M059J (cell line): ENCODE measurements around the gene ZNHIT3. TPM values are rescaled to one million over a fixed set of nuclear protein-coding genes. Genes with fewer than 3 reads are reported as not detected.
"Not testable (repeated sequence)": the region's sequence is repeated elsewhere in the genome, so short reads cannot be mapped to it uniquely, and the experiment has no call there.

Experiments used
- DNase-seq: peaks from one replicate; pipeline ENCODE4 v3.0.0-alpha.2; 2012; ENCODE audit warnings: low read depth
- total RNA-seq: library from RNA; depleted of rRNA; stranded (reverse); fragments of >200 nt; shearing (Covaris generic); gene quantifications from 2 replicates; pipeline ENCODE4 v1.2.3, GENCODE V29; 2014; rRNA removed

The ZNHIT3 gene
- total RNA-seq, result 57.2 and 59.0 TPM in 2 replicates

DNA sequence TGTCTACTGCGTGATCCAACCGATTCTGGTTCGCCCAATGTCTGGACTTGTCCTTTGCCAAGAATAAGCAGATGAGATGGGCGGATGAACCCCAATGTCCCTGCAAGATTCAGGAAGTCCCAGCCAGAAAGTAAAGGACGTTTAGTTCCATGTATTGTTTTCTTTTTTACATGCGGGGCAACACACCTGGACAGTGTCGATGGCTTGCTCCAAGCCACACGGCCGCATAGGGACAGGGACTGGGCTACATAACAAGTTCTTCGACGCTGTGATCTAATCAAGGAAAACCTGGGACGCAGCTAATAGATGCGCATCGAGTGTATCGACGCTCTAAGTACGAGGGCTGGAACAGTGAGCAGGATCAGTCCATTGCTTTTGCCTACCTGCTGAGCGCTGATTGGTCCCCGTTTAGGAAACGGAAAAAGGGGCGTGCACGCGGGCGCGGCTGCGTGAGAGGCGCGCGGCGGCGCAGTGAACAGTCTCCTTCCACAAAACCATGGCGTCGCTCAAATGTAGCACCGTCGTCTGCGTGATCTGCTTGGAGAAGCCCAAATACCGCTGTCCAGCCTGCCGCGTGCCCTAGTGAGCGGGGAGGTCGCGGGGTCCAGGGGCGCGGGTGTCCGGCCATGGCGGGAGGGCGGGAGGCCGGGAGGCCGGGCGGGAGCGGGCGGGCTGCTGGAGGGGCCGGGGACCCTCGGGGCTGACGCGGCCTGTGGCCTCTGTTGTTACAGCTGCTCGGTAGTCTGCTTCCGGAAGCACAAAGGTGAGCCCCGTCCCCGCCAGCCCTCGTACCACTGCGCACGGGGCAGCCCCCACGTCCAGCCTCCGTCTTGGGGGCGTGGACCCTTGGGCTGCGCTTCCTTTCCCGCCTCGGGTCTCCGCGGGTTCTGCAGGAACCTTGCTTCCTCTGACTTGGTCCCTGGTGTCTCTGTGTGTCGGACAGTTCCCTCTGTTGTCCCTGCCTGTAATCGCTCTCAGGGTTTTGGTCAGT lies at the start of gene ZNHIT3:
Gene ZNHIT3 (plus strand): TSS at position 478 of the 991 bp plus-strand sequence. CDS start 19 bp downstream, at position 497.
- DNase-seq, result peak; percentile 92

DNA sequence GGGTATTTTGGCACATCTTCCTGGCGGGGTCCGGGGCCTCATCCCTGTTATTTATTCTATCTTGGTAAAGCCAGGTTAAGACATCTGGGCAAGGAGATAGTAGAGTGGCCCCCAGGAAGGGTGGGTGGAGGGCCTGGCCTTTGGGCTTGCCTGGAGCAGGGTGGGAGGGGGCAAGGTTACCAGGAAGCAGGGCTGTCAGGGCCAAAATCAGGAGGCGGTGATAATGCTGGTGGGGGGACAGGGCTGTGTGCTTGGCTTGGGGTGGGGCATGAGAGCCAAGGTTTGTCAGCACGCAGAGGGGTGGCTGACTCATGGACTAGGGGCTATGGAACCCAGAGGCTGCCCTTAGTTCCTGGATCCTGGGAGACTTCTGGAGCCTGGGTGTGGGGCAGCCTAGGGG lies 44.7 kb upstream of the ZNHIT3 start:
- DNase-seq, result not testable (repeated sequence)

DNA sequence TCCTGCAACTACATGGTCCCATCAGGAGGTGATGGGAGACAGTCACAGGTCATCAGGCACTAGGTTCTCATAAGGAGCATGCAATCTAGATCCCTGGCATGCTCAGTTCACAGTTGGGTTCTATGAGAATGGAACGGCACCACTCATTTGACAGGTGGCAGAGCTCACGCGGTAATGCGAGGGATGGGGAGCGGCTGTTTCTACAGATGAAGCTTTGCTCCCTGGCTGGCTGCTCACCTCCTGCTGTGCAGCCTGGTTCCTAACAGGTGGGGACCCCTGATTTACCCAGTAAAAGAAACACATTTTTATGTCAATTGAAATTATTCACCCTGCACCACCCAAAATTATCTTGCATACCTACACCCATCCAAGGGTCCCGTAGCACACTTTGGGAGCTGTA lies 42.7 kb upstream of the ZNHIT3 start:
- DNase-seq, result no peak

DNA sequence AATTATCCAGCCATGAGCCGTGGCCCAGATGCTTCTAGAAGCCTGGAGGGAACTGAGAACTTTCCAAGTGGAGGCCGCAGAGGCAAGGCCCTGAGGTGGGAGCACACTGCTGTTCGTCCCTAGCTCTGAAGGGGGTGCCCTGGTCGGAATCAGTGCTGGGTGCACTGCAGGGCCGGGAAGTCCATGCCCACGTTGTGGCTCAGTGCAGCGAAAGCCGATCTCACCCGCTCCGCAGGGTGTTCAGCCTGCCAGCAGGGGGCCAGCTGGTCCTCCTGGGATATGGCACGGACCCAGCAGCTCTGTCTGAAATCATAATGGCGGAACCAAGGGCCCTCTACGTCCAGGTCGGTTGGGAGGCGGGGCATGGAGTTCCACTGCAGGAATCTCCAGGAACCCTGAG lies 36.5 kb upstream of the ZNHIT3 start:
- not testable (repeated sequence) for DNase-seq

DNA sequence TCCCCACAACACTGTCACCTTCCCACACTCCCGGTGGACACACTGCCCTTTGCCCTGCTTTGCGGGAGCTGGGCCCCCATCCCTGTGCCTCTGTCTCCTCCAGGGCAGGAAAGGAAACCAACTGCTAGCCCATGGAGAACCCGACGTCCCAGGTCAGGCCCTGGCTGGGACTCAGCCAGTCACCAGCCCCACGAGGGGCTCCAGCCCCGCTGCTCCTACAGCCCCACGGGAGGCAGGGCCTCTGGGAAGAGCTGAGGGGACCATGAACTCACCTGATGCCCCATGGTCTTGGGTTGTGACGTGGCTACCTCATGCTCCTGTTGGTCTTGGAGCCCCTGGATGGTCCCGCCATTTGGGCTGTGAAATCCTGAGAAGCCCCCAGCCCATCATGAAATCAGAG lies 33.6 kb upstream of the ZNHIT3 start:
- DNase-seq, result not testable (repeated sequence)

DNA sequence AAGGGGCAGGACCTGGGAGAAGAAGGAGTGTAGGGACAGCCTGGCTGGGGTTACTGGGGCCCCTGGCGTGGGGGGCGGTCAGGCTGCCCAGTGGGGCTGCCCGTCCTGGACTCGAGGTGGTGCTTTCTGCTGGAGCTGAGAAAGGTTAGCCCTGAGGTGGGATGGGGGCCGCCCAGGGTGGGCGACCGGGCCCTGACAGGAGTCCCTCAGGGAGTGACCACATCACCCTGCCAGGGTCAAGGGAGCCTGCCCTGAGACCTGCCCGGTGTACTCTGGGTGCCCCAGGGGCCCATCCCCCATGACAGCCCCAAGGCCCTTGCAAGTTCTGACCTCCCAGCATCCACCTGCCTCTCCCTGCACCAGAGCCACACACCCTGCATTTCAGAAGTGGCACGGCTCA lies 28.8 kb upstream of the ZNHIT3 start:
- DNase-seq, result not testable (repeated sequence)

DNA sequence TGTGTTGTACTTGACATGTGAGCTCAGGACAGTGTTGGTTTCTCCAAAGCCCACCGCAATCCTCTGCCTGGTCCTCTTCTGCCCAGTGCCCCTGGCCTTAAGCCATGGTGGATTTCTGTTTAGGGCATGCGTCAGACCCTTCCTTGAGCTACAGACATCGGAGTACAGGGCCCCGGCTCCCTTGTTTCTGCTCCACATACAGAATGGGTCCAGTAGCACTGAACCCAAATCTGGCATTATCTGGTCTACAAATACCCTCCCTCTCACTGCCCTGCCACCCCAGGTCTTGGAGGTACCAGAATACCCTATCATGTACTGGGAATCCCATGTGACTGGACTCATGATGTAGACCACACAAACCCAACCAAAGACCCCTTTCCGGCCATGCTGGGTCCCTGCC lies 27.4 kb upstream of the ZNHIT3 start:
- DNase-seq, result no peak

DNA sequence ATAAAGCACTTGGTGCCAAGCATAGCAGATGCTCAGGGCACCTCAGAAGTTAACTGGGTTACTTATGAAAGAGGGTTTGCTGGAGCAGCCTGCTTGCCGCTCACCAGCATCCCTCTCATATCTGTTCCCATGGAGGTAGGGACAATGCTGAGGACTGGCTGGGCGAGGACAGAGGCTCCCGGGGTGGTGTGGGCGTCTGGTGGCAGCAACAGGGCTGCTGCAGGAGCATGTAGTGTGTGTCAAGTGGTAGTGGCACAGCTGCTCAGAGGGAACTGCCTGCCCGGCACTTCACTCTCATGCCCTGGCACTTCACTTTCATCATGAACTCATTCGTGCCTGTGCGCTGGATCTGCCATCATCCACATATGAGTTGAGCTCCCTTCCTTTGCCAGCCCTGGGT lies 26.9 kb upstream of the ZNHIT3 start:
- DNase-seq, result no peak

DNA sequence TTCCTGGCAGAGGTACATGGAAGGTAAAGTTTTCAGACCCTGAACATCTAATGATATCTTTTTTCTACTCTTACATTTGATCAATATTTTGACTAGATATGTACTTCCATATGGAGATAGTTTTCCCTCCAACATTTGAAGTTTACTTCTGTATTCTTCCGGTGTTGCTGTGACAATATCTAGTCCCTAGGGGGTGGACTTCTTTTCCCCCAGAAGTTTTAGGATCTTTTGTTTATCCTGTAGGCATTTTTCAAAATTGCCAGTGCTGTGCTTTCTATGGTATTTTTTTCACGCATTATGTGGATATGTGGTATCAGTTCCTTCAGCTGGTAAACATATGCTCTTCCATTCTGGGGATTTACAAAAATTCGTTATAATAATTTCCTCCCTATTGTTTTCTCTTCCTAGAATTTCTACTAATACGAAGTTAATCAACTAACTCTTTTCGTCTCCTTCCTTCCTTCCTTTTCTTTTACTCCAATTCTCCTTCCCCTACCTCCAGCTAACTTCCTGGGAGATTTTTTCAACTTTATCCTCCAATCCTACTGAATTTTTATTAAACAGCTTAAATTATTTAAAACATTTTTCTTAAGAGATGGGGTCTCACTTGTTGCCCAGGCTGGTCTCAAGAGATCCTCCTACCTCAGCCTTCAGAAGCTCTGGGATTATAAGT lies 26.1 kb upstream of the ZNHIT3 start:
- no peak for DNase-seq

DNA sequence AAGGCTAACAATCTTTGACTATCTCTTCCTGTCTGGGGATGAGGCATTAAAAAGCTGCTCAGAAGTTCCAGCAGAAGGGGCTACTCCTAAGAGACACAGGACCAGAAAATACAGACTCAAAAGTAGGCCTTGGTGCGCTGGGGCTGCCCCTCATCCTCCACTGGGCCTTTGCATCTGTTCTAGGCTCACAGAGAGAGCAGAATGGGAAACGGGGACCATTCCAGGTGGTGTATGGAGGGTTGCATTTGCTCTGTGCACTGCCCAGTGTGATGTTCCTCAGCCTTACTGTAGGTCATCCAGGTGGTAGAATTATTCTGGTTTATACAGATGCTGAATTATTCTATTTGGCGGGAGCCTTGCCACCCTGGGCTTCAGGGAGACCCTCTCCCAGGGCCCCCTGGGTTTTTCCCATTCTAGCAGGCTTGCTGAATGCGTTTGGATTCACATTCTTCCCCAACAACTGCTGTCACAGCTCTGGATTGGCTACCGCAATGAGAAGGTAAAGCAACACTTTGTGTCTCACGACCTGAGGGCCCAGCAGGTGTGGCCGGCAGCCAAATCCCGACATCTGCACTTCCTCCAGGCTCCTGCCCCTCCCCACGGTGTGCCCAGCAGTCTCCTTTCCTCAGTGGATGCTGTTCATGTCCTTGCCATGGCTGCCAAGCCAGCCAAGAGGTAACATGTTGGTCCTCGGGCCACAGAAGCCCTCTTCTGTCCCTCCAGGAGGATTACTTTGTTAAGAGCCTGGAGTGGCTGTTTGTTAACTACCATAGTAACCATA lies 25.0 kb upstream of the ZNHIT3 start:
- DNase-seq, result no peak

DNA sequence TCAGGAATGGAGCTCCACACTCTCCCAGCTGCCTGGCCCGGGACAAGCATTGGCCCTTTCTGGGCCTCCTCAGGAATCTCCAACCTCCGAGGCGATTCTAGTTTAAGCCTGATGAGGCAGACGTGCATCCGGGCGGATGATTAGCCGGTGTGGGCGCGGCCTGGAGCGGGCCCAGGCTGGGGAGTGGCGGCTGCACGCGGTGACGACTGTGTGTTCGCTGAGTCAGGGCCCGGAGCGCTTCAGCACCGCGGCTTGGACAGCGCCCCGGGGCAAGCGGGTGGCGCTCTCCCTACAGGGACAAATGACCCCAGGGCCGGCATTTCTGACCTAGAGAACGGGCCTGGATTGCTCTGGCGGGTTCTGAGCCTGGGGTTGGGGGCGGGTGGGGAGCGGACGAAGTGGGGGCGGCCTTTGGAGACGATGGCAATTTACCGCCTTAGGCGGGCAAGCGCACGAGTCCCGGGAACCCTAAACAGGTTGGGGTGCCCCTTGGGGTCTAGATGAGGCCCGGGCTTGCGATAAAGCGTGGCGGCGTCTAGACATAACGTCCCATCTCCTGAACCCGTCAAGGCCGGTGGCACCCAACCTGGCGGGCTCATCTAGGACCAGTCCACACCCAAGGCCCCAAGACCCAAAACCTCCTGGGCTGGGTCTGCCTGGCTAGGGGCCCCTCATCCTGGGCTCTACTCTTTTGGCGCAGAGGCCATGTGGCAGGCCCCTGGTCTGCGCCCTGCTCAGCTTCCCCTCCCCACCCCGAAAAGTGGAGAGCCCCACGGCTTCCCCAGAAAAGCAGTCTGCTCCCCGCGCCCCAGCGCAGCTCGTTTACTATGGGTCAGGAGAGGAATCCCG lies 22.3 kb upstream of the ZNHIT3 start:
- DNase-seq, result peak; percentile 57

DNA sequence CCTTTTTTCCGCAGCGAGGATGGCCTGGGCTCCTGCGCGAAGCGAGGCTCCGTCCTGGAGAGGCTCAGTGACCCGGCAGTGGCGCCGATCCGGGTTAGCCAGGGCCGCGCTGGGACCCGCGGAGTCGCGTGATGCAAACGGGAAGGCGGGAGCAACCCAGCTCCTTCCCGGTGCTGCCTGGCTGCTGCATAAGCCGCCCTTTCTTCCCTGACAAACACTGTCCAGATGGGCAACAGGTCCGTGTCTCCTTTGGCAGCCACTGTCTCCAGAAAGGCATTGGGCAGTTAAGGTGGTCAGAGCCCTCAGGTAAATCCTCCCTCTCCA lies 21.8 kb upstream of the ZNHIT3 start:
- DNase-seq, result no peak

DNA sequence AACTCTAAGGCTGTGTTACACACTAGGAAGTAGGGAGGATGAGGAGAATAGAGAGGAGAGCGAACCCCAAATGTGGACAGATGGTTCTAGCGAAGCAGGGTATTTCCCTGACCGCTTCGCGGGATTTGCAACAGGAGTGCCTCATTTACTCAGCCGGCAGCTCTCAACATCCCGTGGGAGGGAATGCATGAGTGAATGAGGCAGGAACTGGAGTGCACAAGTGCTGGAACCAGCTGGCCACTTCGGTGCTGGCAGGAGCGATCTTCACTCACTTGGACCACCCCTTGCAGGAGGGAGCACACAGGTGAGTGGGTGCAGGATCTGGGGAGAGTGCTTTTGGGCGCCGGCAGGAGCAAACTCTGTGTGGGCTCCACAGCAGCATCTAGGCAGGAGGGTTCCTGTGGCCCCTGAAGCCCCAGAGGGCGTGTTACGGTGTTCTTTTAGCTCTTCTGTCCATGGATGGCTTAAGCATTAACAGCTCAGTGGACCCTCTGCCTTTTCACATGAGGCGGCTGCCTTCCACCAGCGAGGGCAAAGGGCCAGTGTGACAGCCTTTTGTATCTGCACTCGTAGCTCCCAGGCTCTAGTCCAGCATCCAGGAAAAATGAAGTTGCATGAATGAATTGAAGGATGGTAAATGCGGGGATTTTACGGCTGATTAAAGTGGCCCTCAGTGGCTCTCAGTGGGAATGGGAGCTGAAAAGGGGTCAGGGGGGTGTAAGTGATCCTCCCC lies 17.4 kb upstream of the ZNHIT3 start:
- DNase-seq, result no peak

DNA sequence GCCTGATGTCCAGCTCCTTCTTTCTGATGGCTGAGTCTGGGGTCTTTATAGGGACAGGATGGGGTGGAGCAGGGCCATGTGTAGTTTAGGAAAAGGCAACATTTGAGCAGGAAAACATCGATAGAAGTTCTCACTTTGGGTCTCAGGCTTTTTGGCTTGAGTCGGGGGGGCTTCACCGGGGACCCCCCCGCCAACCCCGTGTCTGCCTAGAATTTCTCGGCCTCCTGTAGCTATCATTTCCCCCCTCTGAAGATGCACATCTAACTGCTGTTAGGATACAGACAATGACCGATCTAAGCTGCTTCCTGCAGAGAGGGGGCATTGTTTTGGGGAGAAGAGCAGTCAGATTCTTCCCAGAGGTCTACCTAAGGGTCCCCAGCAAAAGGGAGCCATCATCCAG lies 16.7 kb upstream of the ZNHIT3 start:
- DNase-seq, result no peak

DNA sequence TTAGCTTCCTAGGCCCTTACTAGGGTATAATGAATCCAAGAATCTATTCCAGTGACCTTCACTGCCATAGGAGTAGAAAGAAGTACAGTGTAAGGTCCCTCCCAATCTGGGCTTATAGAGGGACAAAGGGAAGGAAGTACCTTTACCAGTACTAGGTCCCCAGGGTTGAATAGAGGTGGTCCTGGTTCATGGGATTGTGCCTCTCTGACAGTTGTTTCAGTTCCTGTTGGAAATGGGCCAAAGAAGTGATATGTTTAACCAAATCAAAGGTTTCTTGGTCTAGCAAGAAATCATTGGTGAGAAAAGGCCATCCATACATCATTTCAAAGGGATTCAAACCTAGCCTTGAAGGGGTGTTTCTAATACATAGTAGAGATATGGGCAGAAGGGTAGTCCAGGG lies 16.0 kb upstream of the ZNHIT3 start:
- no peak for DNase-seq

DNA sequence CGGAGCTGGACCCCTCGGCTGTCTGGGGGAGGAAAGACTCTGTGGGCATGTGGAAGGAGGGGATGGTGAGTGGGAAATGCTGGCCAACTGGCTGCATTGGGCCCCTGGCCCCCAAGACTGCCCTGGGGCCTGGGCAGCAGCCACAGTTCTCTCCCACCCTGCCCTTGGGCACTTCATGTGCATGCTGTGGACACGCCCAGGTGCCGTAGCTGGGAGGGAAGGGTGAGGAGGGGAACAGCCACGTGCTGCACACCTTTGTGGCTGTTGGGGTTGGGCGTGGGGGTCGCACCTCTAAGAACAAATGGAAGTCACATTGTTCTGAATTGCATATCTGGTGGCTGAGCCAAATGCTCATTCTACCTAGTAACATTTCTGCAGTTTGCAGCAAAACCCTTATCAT lies 11.9 kb upstream of the ZNHIT3 start:
- no peak for DNase-seq

DNA sequence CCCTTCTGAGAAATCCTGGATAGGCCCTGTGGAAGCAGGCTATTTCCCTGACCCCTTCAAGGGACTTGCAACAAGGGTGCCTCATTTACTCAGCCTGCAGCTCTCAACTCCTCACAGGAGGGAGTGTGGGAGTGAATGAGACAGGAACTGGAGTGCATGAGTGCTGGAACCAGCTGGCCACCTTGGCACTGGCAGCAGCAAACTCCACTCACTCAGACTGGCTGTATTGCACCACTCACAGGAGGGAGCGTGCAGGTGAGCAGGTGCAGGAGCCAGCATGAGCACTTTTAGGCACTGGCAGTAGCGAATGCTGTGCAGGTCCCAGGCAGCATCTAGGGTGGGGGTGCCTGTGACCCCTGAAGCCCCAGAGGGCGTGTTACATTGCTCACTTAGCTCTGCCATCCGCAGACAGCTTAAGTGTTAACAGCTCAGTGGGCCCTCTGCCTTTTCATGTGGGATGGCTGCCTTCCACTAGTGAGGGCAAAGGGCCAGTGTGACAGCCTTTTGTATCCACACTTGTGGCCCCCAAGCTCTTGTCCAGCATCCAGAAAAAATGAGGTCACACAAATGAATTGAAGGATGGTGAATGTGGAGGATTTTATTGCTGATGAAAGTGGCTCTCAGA lies 11.0 kb upstream of the ZNHIT3 start:
- DNase-seq, result no peak

DNA sequence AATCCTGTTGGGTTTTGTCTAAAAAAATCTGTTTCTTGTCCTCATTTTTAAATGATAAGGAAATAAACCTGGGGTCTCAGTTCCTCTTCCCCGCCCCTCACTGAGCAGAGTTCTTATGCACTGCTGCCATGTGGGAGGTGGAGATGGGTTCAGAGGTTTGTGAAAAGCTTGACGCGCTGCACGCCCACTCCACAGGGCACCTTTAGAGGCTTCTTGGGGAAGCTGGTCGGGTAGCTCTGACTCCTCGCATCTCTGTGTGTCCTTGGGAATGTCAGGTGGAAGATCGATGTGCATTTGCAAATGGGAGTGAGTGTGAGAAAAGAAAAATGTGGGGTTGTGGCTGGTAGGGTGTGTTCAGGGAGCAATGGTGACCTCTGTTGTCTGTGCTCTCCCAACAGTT lies 4.7 kb upstream of the ZNHIT3 start:
- no peak for DNase-seq

DNA sequence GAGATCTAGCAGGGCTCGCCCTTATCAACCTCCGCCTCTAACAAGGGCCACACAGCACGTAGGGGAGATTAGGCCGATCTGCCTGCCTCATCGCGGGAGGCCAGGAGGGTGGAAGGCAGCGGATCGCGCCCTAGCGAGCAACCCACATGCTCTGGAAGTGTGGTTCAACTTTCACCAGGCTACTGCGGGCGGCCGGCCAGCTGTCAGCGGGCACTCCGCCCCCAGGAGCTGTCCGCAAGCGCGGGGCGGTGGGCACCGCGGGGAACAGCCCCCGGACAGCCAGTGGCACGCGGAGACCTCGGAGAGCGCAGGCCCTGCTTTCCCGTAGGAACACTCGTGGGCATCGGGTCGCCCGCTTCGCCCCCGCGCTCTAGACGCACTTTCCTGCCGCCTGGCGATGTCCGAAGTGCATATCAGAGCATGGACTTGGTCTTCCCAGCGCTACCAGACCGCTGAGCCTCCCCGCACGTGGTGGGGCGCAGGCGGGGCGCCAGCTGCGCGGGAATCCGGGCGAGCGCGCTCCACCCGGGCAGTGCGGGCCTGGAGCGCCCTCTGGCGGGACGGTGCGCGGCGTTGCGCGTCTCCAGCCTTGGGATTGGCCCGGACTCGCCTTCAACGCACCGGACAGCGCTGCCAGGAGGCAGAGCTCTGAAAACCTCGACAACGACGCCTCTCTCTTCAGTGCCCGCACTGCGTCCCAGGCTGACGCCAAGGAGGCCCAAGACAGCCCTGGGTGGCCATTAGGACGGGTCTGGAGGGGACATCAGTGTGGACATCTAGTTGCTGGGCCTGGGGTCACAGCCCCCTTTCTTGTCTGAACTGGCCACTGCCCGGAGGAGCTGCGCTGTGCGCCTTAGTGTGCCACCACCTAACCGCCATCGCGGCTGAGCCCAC lies 3.6 kb upstream of the ZNHIT3 start:
- DNase-seq, result peak; percentile 72
